Gastrocnemius medialis (tissue), 4 donors: ENCODE results near the gene ZNF563. TPM values are rescaled to one million over a fixed set of nuclear protein-coding genes. Genes with fewer than 3 reads are reported as not detected.

Experiments
- ATAC-seq, 2 donors: fragments of 150-250 bp; one replicate each; pipeline ENCODE4 v1.9.1; 2016
- DNase-seq, 2 donors: peaks; one replicate each; pipeline ENCODE4 v3.0.0-alpha.2; 2019
- H3K27ac ChIP-seq, 4 donors: fragments of 200-600 bp; sonication (generic); 1 replicate in 1 of 4; 2 replicates in 3 of 4; pipeline ENCODE4 v1.5.1; 2016 to 2018; ENCODE audit warnings: mild to moderate bottlenecking in 2 of 4, moderate library complexity in 1 of 4
- H3K27me3 ChIP-seq, 3 donors: fragments of 200-600 bp; sonication (generic) in 2 of 3; 1 replicate in 1 of 3; 2 replicates in 2 of 3; pipeline versions ENCODE4 v1.5.1 to v1.6.0; 2016 to 2019; ENCODE audit warnings: mild to moderate bottlenecking in 1 of 3, moderate library complexity in 1 of 3
- H3K36me3 ChIP-seq, 2 donors: fragments of 200-600 bp; sonication (generic) in 1 of 2; one replicate each; pipeline ENCODE4 v1.5.1; 2017 to 2018
- H3K4me1 ChIP-seq, 2 donors: fragments of 200-600 bp; sonication (generic) in 1 of 2; one replicate each; pipeline ENCODE4 v1.5.1; 2016 to 2017; ENCODE audit warnings: mild to moderate bottlenecking in 2 of 2
- H3K4me3 ChIP-seq, 4 donors: fragments of 200-600 bp; sonication (generic) in 3 of 4; 1 replicate in 1 of 4; 2 replicates in 3 of 4; pipeline ENCODE4 v1.5.1; 2016 to 2019; ENCODE audit warnings: mild to moderate bottlenecking in 2 of 4
- H3K9me3 ChIP-seq, 3 donors: fragments of 200-600 bp; sonication (generic) in 2 of 3; 1 replicate in 1 of 3; 2 replicates in 2 of 3; pipeline ENCODE4 v1.5.1; 2016 to 2019
- POLR2A ChIP-seq, 2 donors: fragments of 450-650 bp; IDR thresholded peaks; one replicate each; pipeline ENCODE4 v1.6.1; 2017; ENCODE audit warnings: antibody characterized with exemption in 2 of 2, mild to moderate bottlenecking in 2 of 2, moderate library complexity in 2 of 2
- in situ Hi-C, 4 donors: fragments of 200-750 bp; cut with MboI; loops; one replicate each; pipeline versions ENCODE4 v1.15.0 to v1.8.0; 2017; ENCODE audit warnings: low sequenced_read_pairs in 4 of 4
- intact Hi-C: fragments of 100-400 bp; cut with DNase I; formaldehyde crosslinking; loops from one replicate; pipeline ENCODE4 v1.15.1; 2023; ENCODE audit warnings: low total_unique reads
- total RNA-seq, 4 donors: library from RNA; depleted of rRNA; stranded (reverse); fragments of >200 nt; gene quantifications; one replicate each; pipeline versions ENCODE4 v1.1.0 to v1.2.3, GENCODE V29; 2016
- TF ChIP-seq, protein P1 (sequence below), 5 experiments: fragments of 450-650 bp in 3 of 5; fragments of 200-600 bp in 2 of 5; sonication (generic) in 2 of 5; IDR thresholded peaks in 4 of 5; conservative IDR thresholded peaks in 1 of 5; 1 replicate in 4 of 5; 2 replicates in 1 of 5; pipeline ENCODE4 v1.5.1; 2016 to 2019; ENCODE audit warnings: antibody characterized with exemption in 5 of 5, mild to moderate bottlenecking in 3 of 5, moderate library complexity in 3 of 5

The ZNF563 gene
- total RNA-seq, 4 donors from 2014 or later = 1.3 to 2.8 (median 2.2) TPM

DNA sequence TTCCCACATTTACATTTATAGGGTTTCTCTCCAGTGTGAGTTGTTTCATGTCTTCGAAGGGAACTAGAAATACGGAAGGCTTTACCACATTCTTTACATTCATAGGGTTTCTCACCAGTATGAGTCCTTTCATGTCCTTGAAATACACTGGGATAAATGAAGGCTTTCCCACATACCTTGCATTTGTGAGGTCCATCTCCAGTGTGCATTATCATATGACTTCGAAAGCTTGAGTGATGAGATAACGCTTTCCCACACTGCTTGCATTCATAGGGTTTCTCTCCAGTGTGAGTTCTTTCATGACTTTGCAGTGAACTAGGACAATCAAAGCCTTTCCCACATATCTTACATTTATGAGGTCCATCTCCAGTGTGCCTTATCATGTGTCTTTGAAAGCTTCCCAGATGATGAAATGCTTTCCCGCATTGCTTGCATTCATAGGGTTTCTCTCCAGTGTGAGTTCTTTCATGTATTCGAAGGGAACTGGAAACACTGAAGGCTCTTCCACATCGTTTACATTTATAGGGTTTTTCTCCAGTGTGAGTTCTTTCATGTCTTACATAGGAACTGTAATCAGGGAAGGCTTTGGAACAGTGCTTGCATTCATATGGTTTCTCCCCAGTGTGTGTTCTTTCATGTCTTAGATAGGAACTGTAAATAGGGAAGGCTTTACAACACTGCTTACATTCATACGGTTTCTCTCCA lies 16.9 kb upstream of the ZNF563 start:
- intact Hi-C loops = no loop called here
- ATAC-seq (no peak), DNase-seq (no peak)
- Histone ChIP-seq H3K9me3 (peaks cover 16 to 47% (median 25%) of the 10 kb centered on the region in 3 donors), H3K4me3 (peak overlapping the region in 1 of 4 donors; percentile 34), H3K4me1 (no peaks in the 10 kb centered on the region), H3K27ac (no peak overlapping the region), H3K36me3 (peaks cover 6 to 42% of the 10 kb centered on the region in 2 donors), H3K27me3 (no peaks in the 10 kb centered on the region)
- in situ Hi-C loops = no loop called here
- no peak for TF ChIP-seq POLR2A (IDR thresholded peaks at IDR 0.05)
- TF ChIP-seq, protein P1, sequence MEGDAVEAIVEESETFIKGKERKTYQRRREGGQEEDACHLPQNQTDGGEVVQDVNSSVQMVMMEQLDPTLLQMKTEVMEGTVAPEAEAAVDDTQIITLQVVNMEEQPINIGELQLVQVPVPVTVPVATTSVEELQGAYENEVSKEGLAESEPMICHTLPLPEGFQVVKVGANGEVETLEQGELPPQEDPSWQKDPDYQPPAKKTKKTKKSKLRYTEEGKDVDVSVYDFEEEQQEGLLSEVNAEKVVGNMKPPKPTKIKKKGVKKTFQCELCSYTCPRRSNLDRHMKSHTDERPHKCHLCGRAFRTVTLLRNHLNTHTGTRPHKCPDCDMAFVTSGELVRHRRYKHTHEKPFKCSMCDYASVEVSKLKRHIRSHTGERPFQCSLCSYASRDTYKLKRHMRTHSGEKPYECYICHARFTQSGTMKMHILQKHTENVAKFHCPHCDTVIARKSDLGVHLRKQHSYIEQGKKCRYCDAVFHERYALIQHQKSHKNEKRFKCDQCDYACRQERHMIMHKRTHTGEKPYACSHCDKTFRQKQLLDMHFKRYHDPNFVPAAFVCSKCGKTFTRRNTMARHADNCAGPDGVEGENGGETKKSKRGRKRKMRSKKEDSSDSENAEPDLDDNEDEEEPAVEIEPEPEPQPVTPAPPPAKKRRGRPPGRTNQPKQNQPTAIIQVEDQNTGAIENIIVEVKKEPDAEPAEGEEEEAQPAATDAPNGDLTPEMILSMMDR (IDR thresholded peaks at IDR 0.05 in 4 of 5, conservative IDR thresholded peaks at IDR 0.05 in 1 of 5) = no peak

DNA sequence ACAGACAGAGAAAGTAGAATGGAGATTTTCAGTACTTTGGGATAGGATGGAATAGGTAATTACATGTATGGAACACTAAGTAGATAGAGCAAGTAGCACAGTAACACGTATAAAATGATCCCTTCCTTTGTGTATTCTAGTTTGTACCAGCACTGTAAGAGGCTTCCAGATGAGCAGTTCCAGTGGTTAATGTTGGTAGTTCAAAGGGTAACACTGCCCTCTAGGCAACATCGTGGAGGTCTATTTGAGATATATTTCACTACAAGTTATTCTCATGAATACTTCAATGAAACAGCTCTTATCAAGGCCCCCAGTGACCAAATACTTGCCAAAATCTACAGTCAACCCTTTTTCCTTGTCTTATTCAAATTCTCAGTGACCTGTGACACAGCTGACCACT lies 13.5 kb upstream of the ZNF563 start:
- ATAC-seq = no peak
- in situ Hi-C loops (no loop called here), intact Hi-C loops (no loop called here)
- Histone ChIP-seq H3K4me3 (no peak overlapping the region), H3K36me3 (peaks cover 6 to 28% of the 10 kb centered on the region in 2 donors), H3K27ac (no peak overlapping the region), H3K27me3 (no peaks in the 10 kb centered on the region), H3K9me3 (peaks cover 14 to 49% (median 17%) of the 10 kb centered on the region in 3 donors), H3K4me1 (no peaks in the 10 kb centered on the region)
- TF ChIP-seq, protein P1 (IDR thresholded peaks at IDR 0.05 in 4 of 5, conservative IDR thresholded peaks at IDR 0.05 in 1 of 5) = no peak
- no peak for TF ChIP-seq POLR2A (IDR thresholded peaks at IDR 0.05)
- DNase-seq = no peak

DNA sequence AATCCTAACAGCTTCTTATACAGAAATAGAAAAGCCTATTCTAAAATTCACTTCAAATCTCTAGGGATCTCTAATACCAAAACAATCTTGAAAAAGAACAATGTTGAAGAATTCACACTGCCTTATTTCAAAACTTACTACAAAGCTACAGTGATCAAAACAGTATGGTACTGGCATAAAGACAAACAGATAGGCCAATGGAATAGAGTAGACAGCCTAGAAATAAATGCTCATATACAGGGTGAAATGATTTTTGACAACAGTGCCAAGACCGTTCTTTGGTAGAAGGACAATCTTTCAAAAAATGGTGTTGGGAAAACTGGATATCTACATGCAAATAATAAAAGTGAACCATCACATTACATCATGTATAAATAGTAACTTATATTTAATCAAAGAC lies 11.8 kb upstream of the ZNF563 start:
- Histone ChIP-seq H3K36me3 (peaks cover 0 to 11% of the 10 kb centered on the region in 2 donors), H3K4me3 (no peak overlapping the region), H3K9me3 (peaks cover 11 to 33% (median 12%) of the 10 kb centered on the region in 3 donors), H3K4me1 (no peaks in the 10 kb centered on the region), H3K27ac (no peak overlapping the region), H3K27me3 (no peaks in the 10 kb centered on the region)
- DNase-seq = no peak
- no peak for ATAC-seq
- in situ Hi-C loops (no loop called here), intact Hi-C loops (no loop called here)
- TF ChIP-seq, protein P1 (IDR thresholded peaks at IDR 0.05 in 4 of 5, conservative IDR thresholded peaks at IDR 0.05 in 1 of 5) = no peak
- TF ChIP-seq POLR2A (IDR thresholded peaks at IDR 0.05) = no peak

DNA sequence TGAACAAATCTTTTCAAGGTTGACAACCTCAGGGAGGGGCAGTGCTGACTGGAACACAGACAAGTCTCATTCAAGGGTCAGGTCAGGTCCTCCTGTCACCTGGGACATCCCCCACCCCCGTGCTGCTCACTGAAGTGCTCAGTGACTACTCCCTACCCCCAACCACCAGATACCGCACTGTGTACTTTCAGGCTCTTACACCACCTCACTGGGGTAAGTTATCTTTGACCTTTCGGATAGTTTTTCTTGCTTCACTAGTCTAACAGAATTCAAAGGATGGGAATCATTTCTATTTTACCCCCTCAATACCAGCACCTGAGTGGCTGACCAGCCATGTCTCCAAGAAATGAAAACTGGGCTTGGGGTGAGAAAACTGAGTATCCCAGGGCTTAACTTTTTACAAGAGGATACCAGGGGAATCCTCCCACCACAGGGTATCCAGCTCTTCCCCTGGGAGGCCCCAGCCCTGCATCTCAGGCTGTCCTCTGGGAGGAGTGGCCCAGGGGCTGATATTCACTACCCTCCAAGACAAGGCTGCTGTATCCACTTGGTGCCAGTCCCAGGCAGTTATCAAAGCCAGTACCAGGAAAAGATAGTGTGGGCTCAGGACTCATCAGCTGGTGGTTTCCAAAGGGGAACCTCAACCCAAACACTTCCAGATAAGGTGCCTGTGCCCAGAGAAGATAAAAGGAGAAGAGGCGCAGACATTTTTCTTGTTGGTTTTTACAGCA lies 2.1 kb downstream of the ZNF563 start:
- Histone ChIP-seq H3K27ac (no peak overlapping the region), H3K9me3 (no peaks in the 10 kb centered on the region), H3K4me3 (no peak overlapping the region), H3K27me3 (no peaks in the 10 kb centered on the region), H3K4me1 (peaks cover 10 to 12% of the 10 kb centered on the region in 2 donors), H3K36me3 (no peaks in the 10 kb centered on the region)
- DNase-seq (no peak), ATAC-seq (no peak)
- no peak for TF ChIP-seq POLR2A (IDR thresholded peaks at IDR 0.05)
- TF ChIP-seq, protein P1 (IDR thresholded peaks at IDR 0.05 in 4 of 5, conservative IDR thresholded peaks at IDR 0.05 in 1 of 5) = no peak
- in situ Hi-C loops = no loop called here
- intact Hi-C loops = no loop called here
